ENCODE measurements around the gene XPOT.

GRCh38 chr12:64387197-64387816, 16.9 kb upstream of the XPOT start:
- TF ChIP-seq CTCF (IDR thresholded peaks at IDR 0.05) (no peak), POLR2AphosphoS5 (IDR thresholded peaks at IDR 0.05; ENCODE audit: low read depth, low read length) (no peak), TCF7L2 (IDR thresholded peaks at IDR 0.05; ENCODE audit: low read depth, low read length) (no peak), SIN3A (IDR thresholded peaks at IDR 0.05; ENCODE audit: borderline replicate concordance, insufficient read depth, low read depth, low read length) (no peak), REST (IDR thresholded peaks at IDR 0.05; ENCODE audit: insufficient read depth in 1 of 2, low read depth in 2 of 2, low read length in 1 of 2) (no peak)
